Heart right ventricle (tissue), 16 donors: ENCODE results near the gene KRT84. TPM values are rescaled to one million over a fixed set of nuclear protein-coding genes. Genes with fewer than 3 reads are reported as not detected.
A peak's percentile ranks its signal among the peaks of the same experiment; 100 is the strongest.

Experiments used
- ATAC-seq, 8 donors: fragments of 200-7000 bp; cut with Tn5 transposase; one replicate each; pipeline ENCODE4 v1.9.1; 2020; ENCODE audit warnings: mild to moderate bottlenecking in 8 of 8, moderate library complexity in 8 of 8, moderate number of reproducible peaks in 1 of 8
- DNase-seq, 2 donors: peaks; one replicate each; pipeline ENCODE4 v3.0.0-alpha.2; 2020
- H3K27ac ChIP-seq, 10 donors: fragments of 200-600 bp; sonication (generic) in 2 of 10; one replicate each; pipeline versions ENCODE4 v1.5.0 to v1.8.0; 2020 to 2022; ENCODE audit warnings: mild to moderate bottlenecking in 3 of 10
- H3K27me3 ChIP-seq, 7 donors: fragments of 200-600 bp; one replicate each; pipeline ENCODE4 v1.8.0; 2021 to 2022; ENCODE audit warnings: mild to moderate bottlenecking in 2 of 7
- H3K36me3 ChIP-seq, 9 donors: fragments of 200-600 bp; sonication (generic) in 1 of 9; one replicate each; pipeline versions ENCODE4 v1.5.0 to v1.8.0; 2020 to 2022; ENCODE audit warnings: mild to moderate bottlenecking in 2 of 9
- H3K4me1 ChIP-seq, 9 donors: fragments of 200-600 bp; sonication (generic) in 1 of 9; one replicate each; pipeline versions ENCODE4 v1.5.0 to v1.8.0; 2020 to 2022; ENCODE audit warnings: mild to moderate bottlenecking in 4 of 9
- H3K4me3 ChIP-seq, 10 donors: fragments of 200-600 bp; sonication (generic) in 2 of 10; one replicate each; pipeline versions ENCODE4 v1.5.0 to v1.8.0; 2020 to 2022; ENCODE audit warnings: mild to moderate bottlenecking in 7 of 10, moderate library complexity in 2 of 10
- H3K9me3 ChIP-seq, 11 donors: fragments of 200-600 bp in 10 of 11; sonication (generic) in 2 of 11; one replicate each; pipeline versions ENCODE4 v1.5.0 to v1.8.0; 2013 to 2022; ENCODE audit warnings: mild to moderate bottlenecking in 2 of 11, control low read depth in 1 of 11, moderate library complexity in 1 of 11
- WGBS, 2 donors: extraction: QIAGEN DNeasy Blood & Tissue Kit; methylation state at CpG; one replicate each; pipeline ENCODE4 v1.1.7; 2013; ENCODE audit warnings: inconsistent platforms in 1 of 2; 5-methylcytosine and 5-hydroxymethylcytosine counted together
- intact Hi-C, 10 donors: fragments of 100-400 bp; cut with DNase I; formaldehyde crosslinking; loops; one replicate each; pipeline versions ENCODE4 v1.11.1 to v1.14.2; 2022
- polyA plus RNA-seq, 2 donors: library from polyadenylated mRNA; stranded (reverse); fragments of 200-250 nt; gene quantifications; one replicate each; pipeline ENCODE4 v1.2.3, GENCODE V29; 2013
- total RNA-seq, 10 donors: library from RNA; stranded (reverse); fragmentation: NEBNext Ultra II Directional in 3 of 10; extraction: Animal tissue kit (Norgen Biotek cat#: 25700) in 3 of 10; gene quantifications; one replicate each; pipeline versions ENCODE4 v1.2.1 to v1.2.4, GENCODE V29; 2021 to 2023
- TF ChIP-seq, protein P1 (sequence below), 9 donors: fragments of 200-600 bp; sonication (generic) in 2 of 9; IDR thresholded peaks; one replicate each; pipeline versions ENCODE4 v1.5.0 to v1.8.0; 2021 to 2022; ENCODE audit warnings: antibody characterized with exemption in 9 of 9, mild to moderate bottlenecking in 5 of 9, moderate library complexity in 1 of 9
- donor health status: Arrhythmogenic right ventricular cardiomyopathy.
- donor health status: ischemic (EF 13 %, LVEDD 7.1; RV severe dilation, severe dysfunction).
- donor health status: healthy with polysubstance abuse.
- donor health status: DM: no; HTN: yes; CAD: no.
- donor health status: DM: no; HTN: no; CAD: no.
- donor health status: ischemic (EF 25% LVEDD 6.9; RV normal size, moderate dysfunction).
- donor health status: ischemic (EF 25% LVEDD 5.7; RV mildly dilated, moderate dysfunction).
- donor health status: healthy.
- donor health status: DM: yes; HTN: yes; CAD: no.
- donor health status: Ischemic cardiomyopathy.
- donor health status: ischemic (EF 35%, LVEDD 5.7; RV mildly dilated, moderate dysfunction).
- donor health status: nonischemic (EF 11% LVEDD 7.7; RV severe dilation, severe dysfunction).
- donor health status: DM: yes; HTN: yes; CAD: no.
- donor health status: PGD.
- donor health status: ischemic (EF 29% LVEDD 5.4; RV normal size, mild dysfunction).
- donor health status: nonischemic (EF 23%, LVEDD 6.1; RV moderate dilation, normal function).

KRT84 gene
- total and polyA plus RNA-seq, 12 donors: not detected

DNA sequence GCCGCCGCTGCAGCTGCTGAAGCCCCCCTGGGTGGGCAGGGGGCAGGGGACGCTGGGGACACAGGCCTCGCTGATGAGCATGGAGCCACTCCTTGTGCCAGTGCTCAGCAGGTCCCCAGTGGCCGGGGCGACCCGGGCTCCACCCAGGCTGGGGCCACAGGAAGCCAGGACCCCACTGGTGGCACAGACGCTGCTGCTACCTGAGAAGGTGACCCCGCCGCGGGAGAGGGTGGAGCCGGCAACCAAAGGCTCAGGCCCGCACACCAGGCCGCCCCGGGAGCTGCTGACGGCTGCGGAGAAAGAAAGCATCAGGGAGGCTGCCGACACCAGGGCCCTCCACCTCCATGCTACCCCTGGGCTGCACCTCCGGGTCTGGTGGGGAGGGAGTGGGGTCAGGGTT is 7.4 kb downstream of the KRT84 start:
- Histone ChIP-seq H3K27me3 (peaks cover 0 to 23% (median 7%) of the 10 kb centered on the region in 7 donors), H3K27ac (no peak overlapping the region), H3K36me3 (no peaks in the 10 kb centered on the region), H3K4me1 (no peaks in the 10 kb centered on the region), H3K9me3 (peaks cover 0 to 7% (median 0%) of the 10 kb centered on the region in 11 donors), H3K4me3 (no peak overlapping the region)
- WGBS, 2 donors: 68 to 70% methylated on average over 19 of the region's 19 CpGs
- DNase-seq: no peak
- intact Hi-C loops: loop anchor here in 6 of 10 donors (5.0 to 10.0 kb wide), 6 partner anchors 127 to 607 kb away; no protein-coding TSS in a partner anchor
- peak in 1 of 8 donors; percentile 43 for ATAC-seq
- TF ChIP-seq, protein P1, sequence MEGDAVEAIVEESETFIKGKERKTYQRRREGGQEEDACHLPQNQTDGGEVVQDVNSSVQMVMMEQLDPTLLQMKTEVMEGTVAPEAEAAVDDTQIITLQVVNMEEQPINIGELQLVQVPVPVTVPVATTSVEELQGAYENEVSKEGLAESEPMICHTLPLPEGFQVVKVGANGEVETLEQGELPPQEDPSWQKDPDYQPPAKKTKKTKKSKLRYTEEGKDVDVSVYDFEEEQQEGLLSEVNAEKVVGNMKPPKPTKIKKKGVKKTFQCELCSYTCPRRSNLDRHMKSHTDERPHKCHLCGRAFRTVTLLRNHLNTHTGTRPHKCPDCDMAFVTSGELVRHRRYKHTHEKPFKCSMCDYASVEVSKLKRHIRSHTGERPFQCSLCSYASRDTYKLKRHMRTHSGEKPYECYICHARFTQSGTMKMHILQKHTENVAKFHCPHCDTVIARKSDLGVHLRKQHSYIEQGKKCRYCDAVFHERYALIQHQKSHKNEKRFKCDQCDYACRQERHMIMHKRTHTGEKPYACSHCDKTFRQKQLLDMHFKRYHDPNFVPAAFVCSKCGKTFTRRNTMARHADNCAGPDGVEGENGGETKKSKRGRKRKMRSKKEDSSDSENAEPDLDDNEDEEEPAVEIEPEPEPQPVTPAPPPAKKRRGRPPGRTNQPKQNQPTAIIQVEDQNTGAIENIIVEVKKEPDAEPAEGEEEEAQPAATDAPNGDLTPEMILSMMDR (IDR thresholded peaks at IDR 0.05): no peak

DNA sequence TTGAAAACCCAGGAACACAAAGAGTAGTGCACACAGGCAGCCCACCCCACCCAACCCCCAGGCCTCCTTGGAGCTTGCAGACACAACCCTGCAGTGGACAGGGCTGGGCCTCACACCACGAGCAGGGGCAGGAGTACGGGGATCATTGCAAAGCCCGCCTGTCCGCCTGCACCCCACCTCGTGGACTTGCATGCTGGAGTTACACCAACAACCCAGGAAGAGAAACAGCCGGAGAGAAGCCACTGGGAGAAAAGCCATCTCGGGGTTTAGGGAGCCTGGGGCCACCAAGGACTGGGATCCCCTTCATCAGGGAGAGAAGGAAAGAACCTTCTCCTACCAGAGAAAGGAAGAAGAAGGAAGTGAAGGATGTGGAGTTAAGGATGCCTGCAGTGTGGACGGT is 8.2 kb downstream of the KRT84 start:
- Histone ChIP-seq H3K4me1 (no peaks in the 10 kb centered on the region), H3K9me3 (peaks cover 0 to 7% (median 0%) of the 10 kb centered on the region in 11 donors), H3K4me3 (no peak overlapping the region), H3K27me3 (peaks cover 0 to 17% (median 7%) of the 10 kb centered on the region in 7 donors), H3K27ac (no peak overlapping the region), H3K36me3 (no peaks in the 10 kb centered on the region)
- 83 to 91% methylated on average over 8 of the region's 8 CpGs for WGBS, 2 donors
- intact Hi-C loops: loop anchor here in 6 of 10 donors (5.0 to 10.0 kb wide), 6 partner anchors 128 to 608 kb away; no protein-coding TSS in a partner anchor
- ATAC-seq (no peak), DNase-seq (no peak)
- TF ChIP-seq, protein P1 (IDR thresholded peaks at IDR 0.05): no peak

DNA sequence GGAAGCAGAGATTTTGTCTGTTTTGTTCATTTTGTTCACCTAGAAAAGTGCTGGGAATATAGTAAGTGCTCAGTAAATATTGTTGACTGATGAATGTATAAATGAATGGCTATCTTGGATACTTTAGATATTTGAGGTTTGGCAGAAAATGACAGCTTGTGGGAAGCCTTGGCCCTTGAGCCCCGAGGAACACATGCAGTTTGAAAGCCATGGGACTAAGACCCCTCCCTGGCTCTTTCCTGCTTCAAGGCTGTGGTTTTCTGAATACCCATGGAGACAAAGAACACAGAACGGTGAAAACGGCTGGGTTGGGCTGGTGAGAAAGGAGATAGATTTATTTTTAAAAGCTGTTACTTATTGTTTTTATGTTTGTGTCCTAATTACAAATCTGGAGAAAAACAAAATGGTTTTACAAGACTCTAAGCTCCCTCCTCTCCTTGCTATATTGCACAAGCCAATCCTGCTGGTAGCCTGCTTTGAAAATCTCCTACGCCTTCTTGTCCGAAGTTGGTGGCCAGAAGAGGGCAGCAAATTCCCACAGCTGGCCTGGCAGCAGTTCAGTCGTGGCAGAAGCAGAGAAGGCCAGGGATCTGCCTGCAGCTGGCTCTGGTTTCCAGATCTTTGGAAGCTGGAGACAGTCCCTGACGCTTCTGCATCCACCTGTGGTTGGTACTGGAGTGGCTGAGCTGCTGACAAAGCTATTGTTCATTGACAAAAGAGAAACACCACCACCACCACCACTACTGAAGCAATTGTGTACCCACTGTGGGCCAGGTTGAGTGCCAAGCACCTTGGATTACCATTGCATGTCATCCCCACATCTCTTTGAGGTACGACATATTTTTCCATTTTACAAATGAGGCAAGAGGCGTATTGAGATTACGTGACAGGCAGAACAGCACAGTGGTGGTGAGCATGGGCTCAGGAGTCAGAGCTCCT is 13.0 kb downstream of the KRT84 start:
- Histone ChIP-seq H3K4me1 (no peaks in the 10 kb centered on the region), H3K36me3 (no peaks in the 10 kb centered on the region), H3K4me3 (no peak overlapping the region), H3K27ac (peak overlapping the region in 1 of 10 donors; percentile 28), H3K27me3 (peaks cover 0 to 28% (median 12%) of the 10 kb centered on the region in 7 donors), H3K9me3 (peaks cover 0 to 7% (median 0%) of the 10 kb centered on the region in 11 donors)
- ATAC-seq (peak; percentile 77 to 89 (median 84)), DNase-seq (peak; percentile 75 to 81)
- TF ChIP-seq, protein P1 (IDR thresholded peaks at IDR 0.05): peak; percentile 47 to 84 (median 75)
- 37 to 39% methylated on average over 10 of the region's 10 CpGs for WGBS, 2 donors
- intact Hi-C loops: loop anchor here (2.0 to 10.0 kb wide), 14 partner anchors 132 to 612 kb away; no protein-coding TSS in a partner anchor

- ATAC-seq (peak in 1 of 8 donors; percentile 9), DNase-seq (no peak)
- H3K36me3 ChIP-seq: no peaks in the 10 kb centered on the region
- TF ChIP-seq, protein P1 (IDR thresholded peaks at IDR 0.05): no peak
- 71 to 86% methylated on average over 3 of the region's 3 CpGs for WGBS, 2 donors
- no peaks in the 10 kb centered on the region for H3K4me1 ChIP-seq
- H3K27me3 ChIP-seq: peaks cover 0 to 28% (median 9%) of the 10 kb centered on the region in 7 donors
- intact Hi-C loops: loop anchor here (2.0 to 10.0 kb wide), 14 partner anchors 133 to 613 kb away; no protein-coding TSS in a partner anchor
- H3K9me3 ChIP-seq: peaks cover 0 to 7% (median 0%) of the 10 kb centered on the region in 11 donors
- peak overlapping the region in 3 of 10 donors; percentile 12 to 28 (median 28) for H3K27ac ChIP-seq
- no peak overlapping the region for H3K4me3 ChIP-seq
Observed at GRCh38 chr12:52371716-52372115, 13.7 kb downstream of the KRT84 start.
